Gastroesophageal sphincter (tissue), 4 donors: ENCODE measurements around the gene RANBP1. TPM values are rescaled to one million over a fixed set of nuclear protein-coding genes. Genes with fewer than 3 reads are reported as not detected.

Experiments used
- ATAC-seq: fragments of 150-250 bp; one replicate; pipeline ENCODE4 v1.9.1; 2016; ENCODE audit warnings: mild to moderate bottlenecking, moderate library complexity
- H3K27ac ChIP-seq, 4 donors: fragments of 200-600 bp; sonication (generic) in 3 of 4; 1 replicate in 3 of 4; 2 replicates in 1 of 4; pipeline ENCODE4 v1.5.1; 2016 to 2019
- H3K27me3 ChIP-seq: fragments of 200-600 bp; sonication (generic); one replicate; pipeline ENCODE4 v1.5.1; 2019
- H3K36me3 ChIP-seq, 2 donors: fragments of 200-600 bp; sonication (generic); one replicate each; pipeline ENCODE4 v1.5.1; 2019; ENCODE audit warnings: control low read depth in 1 of 2
- H3K4me1 ChIP-seq, 3 donors: fragments of 200-600 bp; sonication (generic); 1 replicate in 2 of 3; 2 replicates in 1 of 3; pipeline ENCODE4 v1.5.1; 2016 to 2019; ENCODE audit warnings: control low read depth in 2 of 3
- H3K4me3 ChIP-seq, 2 donors: fragments of 200-600 bp; sonication (generic); one replicate each; pipeline ENCODE4 v1.5.1; 2019; ENCODE audit warnings: mild to moderate bottlenecking in 1 of 2, moderate library complexity in 1 of 2
- H3K9me3 ChIP-seq, 3 donors: fragments of 200-600 bp; sonication (generic); one replicate each; pipeline ENCODE4 v1.5.1; 2017 to 2019; ENCODE audit warnings: control low read depth in 2 of 3
- CTCF ChIP-seq, 4 experiments: fragments of 200-600 bp in 2 of 4; fragments of 450-650 bp in 2 of 4; sonication (generic) in 1 of 4; IDR thresholded peaks; one replicate each; pipeline ENCODE4 v1.5.1; 2017 to 2019; ENCODE audit warnings: antibody characterized with exemption in 4 of 4, mild to moderate bottlenecking in 2 of 4, moderate library complexity in 2 of 4
- EP300 ChIP-seq: sonication (generic); formaldehyde crosslinking; IDR thresholded peaks from one replicate; pipeline ENCODE4 v1.6.1; 2017; ENCODE audit warnings: antibody characterized with exemption, mild to moderate bottlenecking
- POLR2A ChIP-seq, 2 donors: fragments of 450-650 bp; IDR thresholded peaks; one replicate each; pipeline ENCODE4 v1.6.1; 2017; ENCODE audit warnings: antibody characterized with exemption in 2 of 2, mild to moderate bottlenecking in 2 of 2, moderate library complexity in 1 of 2
- POLR2AphosphoS5 ChIP-seq: sonication (generic); formaldehyde crosslinking; IDR thresholded peaks from one replicate; pipeline ENCODE4 v1.6.1; 2017; ENCODE audit warnings: antibody characterized with exemption
- WGBS, 2 donors: methylation state at CpG; one replicate each; pipeline ENCODE4 v1.1.5; 2018; ENCODE audit warnings: low coverage in 1 of 2; 5-methylcytosine and 5-hydroxymethylcytosine counted together
- total RNA-seq, 4 donors: library from RNA; depleted of rRNA; stranded (reverse); fragments of >200 nt; gene quantifications; one replicate each; pipeline ENCODE4 v1.1.0, GENCODE V29; 2016

The RANBP1 gene
- total RNA-seq, 4 donors from 2014 or later: 115 to 162 (median 158) TPM

- no peak for ATAC-seq
- no peaks in the 10 kb centered on the region for H3K27me3 ChIP-seq
- H3K4me1 ChIP-seq: peaks cover 0 to 29% (median 12%) of the 10 kb centered on the region in 3 donors
- TF ChIP-seq POLR2AphosphoS5 (no peak), EP300 (no peak), CTCF (IDR thresholded peaks at IDR 0.05) (no peak), POLR2A (IDR thresholded peaks at IDR 0.05) (no peak)
- no peaks in the 10 kb centered on the region for H3K9me3 ChIP-seq
- peak overlapping the region in 2 of 4 donors; percentile 11 to 14 for H3K27ac ChIP-seq
- H3K4me3 ChIP-seq: no peak overlapping the region
- H3K36me3 ChIP-seq: peaks cover 0 to 83% of the 10 kb centered on the region in 2 donors
- WGBS, 2 donors: 80% methylated on average over 1 of the region's 26 CpGs; no CpG with 5 or more reads in 1 of the 2 donors
Measured at GRCh38 chr22:20112623-20113511, 3.0 kb upstream of the RANBP1 start.

GRCh38 chr22:20113551-20114310 is 2.2 kb upstream of the RANBP1 start:
- WGBS, 2 donors: 60 to 93% methylated on average over 1 to 6 of the region's 19 CpGs
- peak overlapping the region in 2 of 4 donors; percentile 11 to 14 for H3K27ac ChIP-seq

GRCh38 chr22:20114506-20115475 is 1.1 kb upstream of the RANBP1 start:
- H3K9me3 ChIP-seq: no peaks in the 10 kb centered on the region
- no peak overlapping the region for H3K4me3 ChIP-seq
- ATAC-seq: no peak
- no peak overlapping the region for H3K27ac ChIP-seq
- TF ChIP-seq POLR2AphosphoS5: no peak
- no peak for TF ChIP-seq CTCF (IDR thresholded peaks at IDR 0.05)
- TF ChIP-seq EP300: no peak
- TF ChIP-seq POLR2A (IDR thresholded peaks at IDR 0.05): no peak
- peaks cover 0 to 72% of the 10 kb centered on the region in 2 donors for H3K36me3 ChIP-seq
- H3K4me1 ChIP-seq: peaks cover 0 to 48% (median 22%) of the 10 kb centered on the region in 3 donors
- H3K27me3 ChIP-seq: no peaks in the 10 kb centered on the region
- WGBS, 2 donors: 83 to 100% methylated on average over 1 of the region's 36 CpGs

More at GRCh38 chr22:20113551-20114310, 2.2 kb upstream of the RANBP1 start:
- Histone ChIP-seq H3K9me3 (no peaks in the 10 kb centered on the region), H3K4me1 (peaks cover 0 to 38% (median 19%) of the 10 kb centered on the region in 3 donors), H3K4me3 (no peak overlapping the region), H3K36me3 (peaks cover 0 to 75% of the 10 kb centered on the region in 2 donors), H3K27me3 (no peaks in the 10 kb centered on the region)
- TF ChIP-seq CTCF (IDR thresholded peaks at IDR 0.05): no peak
- TF ChIP-seq POLR2AphosphoS5: no peak
- TF ChIP-seq POLR2A (IDR thresholded peaks at IDR 0.05): no peak
- TF ChIP-seq EP300: no peak
- no peak for ATAC-seq

GRCh38 chr22:20116376-20116950 is 559 bp downstream of the RANBP1 start:
- no peak for ATAC-seq
- H3K9me3 ChIP-seq: no peaks in the 10 kb centered on the region
- peak overlapping the region; percentile 73 to 90 (median 88) for H3K27ac ChIP-seq
- peaks cover 0 to 65% (median 22%) of the 10 kb centered on the region in 3 donors for H3K4me1 ChIP-seq
- TF ChIP-seq POLR2AphosphoS5 (no peak), POLR2A (IDR thresholded peaks at IDR 0.05) (no peak)
- peak overlapping the region; percentile 74 to 91 for H3K4me3 ChIP-seq
- H3K27me3 ChIP-seq: no peaks in the 10 kb centered on the region
- H3K36me3 ChIP-seq: peaks cover 0 to 72% of the 10 kb centered on the region in 2 donors
- 0 to 5% methylated on average over 2 to 13 of the region's 27 CpGs for WGBS, 2 donors
